Measurements from ENCODE around the gene CHRM2.

CHRM2 gene

DNA sequence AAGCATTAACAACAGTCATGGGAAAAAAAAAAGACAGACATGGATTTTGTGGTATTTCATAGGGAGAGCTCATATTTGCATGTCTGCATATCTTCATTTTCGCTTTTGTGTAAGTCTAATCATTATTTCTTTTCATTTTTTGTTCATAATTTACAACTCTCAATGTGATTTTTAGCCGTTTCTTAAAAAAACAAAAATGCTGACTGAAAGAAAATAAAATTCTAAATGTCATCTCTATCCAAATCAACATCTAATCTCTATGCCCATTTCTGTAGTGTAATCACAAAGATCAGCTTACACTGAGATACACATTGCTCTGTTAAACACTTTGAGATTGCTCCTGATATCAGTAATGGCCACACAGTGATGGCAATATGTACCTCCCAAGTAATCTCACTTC lies 29.2 kb downstream of the CHRM2 start:
- DNase-seq = no peak

DNA sequence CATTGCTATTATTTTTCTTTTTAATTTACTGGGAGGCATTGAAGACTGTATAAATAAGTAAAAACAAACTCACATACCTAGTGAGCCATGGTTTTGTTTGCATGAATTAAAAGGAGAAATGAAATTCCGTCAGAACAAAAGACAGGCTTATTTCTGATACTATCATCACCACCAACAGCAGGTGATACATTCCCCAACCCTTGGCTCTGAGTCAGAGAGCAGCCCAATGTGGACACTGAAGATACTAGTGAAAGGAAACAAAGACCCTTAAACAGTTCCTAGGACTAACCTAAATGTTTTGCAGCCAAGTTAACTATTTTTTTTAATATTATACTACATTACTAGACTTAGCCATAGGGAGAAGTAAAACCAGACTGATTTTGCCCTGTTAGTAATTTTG lies 31.6 kb downstream of the CHRM2 start:
- no peak for DNase-seq

DNA sequence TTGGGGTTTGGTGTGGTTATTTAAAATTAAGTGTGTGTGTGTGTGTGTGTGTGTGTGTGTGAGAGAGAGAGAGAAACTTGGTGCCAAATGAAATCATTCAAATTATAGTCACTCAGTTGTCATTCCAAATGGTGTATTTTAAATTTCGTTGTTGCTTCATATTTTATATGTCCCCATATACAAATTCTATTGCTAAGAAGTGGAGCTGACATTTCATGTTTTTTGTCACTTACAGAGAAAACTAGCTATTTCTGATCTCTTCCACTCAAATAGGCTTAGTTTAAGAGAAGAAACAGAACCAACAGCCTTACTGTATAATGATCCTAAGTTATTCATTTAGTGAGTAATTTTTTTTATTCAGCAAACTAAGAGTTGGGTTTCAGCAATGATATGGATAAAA lies 42.3 kb downstream of the CHRM2 start:
- DNase-seq = no peak

DNA sequence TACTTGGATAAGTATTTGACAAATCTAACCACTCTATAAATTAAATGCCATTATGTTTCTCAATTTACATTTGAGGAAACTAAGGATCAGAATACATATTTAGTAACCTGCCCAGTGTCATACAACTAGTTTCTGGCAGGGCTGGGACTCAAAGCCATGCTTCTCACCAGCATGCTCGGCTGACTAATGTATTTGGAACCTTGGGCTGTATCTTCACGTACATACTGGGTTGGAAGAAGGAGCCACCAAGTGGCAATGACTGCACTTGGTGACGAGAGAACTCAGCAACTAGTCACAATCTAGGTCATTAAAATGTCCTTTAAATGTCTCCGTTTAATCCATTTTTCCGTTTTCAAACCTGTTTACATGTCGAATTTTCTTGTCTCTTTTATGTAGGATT lies 42.9 kb downstream of the CHRM2 start:
- no peak for DNase-seq

- no peak for DNase-seq
Measured at GRCh38 chr7:136912339-136912738, 43.9 kb downstream of the CHRM2 start.

GRCh38 chr7:136914016-136914415 lies 45.6 kb downstream of the CHRM2 start:
- no peak for DNase-seq

DNA sequence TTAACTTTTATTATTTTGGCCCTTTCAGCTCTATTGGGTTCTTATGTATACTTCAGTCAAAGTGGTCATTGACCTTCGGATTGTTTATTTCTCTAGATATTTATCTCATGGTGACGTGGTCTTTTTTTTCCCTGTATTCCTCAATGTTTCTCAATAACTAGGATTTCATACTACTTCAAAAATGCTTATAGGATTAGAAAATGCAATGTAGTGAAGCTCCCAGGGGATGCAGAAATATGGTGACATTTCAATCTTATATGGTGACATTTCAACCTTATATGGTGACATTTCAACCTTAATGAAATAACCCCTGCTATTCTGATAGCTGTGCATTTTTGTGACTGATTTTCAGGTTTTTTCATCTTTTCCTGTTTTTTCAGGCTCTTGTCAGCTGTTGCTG lies 51.4 kb downstream of the CHRM2 start:
- DNase-seq = no peak

GRCh38 chr7:136923111-136923667 lies 54.7 kb downstream of the CHRM2 start:
- no peak for DNase-seq

DNA sequence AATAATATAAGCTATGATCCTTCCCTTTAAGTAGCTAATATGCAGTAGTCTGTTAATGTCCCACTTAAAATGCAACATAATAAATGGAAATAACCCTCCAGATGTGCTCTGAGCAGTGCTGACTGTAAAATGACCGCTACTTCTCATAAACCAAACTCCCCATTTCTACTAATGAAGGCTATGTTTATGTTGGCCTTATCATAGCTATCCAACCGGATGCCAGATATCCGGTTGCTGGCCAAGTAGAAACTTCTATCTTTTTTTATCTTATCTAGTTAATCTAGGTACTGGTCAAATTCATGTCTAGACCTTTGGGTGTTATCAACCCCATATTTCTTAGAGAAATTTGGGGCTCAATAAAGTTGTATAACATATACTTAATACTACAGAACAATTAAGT lies 56.6 kb downstream of the CHRM2 start:
- DNase-seq = no peak

GRCh38 chr7:136925556-136925955 lies 57.1 kb downstream of the CHRM2 start:
- DNase-seq = no peak

DNA sequence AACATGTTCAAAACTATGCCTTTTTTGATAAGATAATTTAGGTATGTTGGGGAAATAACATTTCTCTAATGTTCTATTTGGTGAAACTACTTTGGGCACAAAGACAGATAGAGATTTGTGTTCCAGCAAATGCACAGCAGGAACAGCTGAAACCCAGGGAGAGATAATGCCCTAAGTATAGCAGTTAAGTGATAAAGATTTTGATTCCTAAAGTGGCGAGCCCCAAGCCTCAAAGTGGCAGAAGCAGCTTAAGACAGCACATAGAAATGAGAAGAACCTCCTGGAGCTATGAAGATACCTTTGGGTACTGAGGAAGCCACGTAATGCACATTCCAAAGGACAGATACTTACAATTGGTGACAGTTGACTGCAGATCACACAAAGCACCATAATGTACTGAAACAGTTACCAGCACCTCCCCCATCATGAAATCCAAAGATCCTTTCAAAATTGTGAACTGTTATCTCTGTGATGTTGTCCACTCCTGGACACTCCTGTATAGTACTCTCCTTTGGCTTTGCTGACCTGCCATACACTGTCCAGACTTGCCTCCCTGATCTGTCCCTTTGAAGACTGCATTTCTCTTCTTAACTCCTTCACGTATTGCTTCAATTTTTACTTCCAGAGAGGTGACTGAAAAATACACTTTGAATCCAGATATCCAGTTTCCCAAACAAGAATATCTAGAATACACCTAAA lies 62.9 kb downstream of the CHRM2 start:
- no peak for DNase-seq

DNA sequence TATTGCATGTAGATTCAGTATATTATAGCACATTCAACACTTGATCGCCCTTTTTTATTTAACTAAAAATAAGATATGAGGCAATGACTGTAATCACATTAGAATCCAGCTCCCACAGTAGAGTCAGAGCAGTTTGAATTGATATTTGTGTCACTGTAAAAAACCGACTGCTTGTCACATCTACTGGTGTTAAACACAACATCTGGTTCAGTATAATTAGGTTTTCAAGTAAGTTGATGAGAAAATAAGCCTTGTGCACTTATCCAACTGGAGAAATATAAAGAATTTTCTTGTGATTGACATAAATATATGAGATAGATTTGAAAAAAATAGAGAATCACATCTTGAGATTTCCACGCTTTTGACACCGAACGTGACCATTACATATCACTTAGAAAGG lies 69.0 kb downstream of the CHRM2 start:
- no peak for DNase-seq

DNA sequence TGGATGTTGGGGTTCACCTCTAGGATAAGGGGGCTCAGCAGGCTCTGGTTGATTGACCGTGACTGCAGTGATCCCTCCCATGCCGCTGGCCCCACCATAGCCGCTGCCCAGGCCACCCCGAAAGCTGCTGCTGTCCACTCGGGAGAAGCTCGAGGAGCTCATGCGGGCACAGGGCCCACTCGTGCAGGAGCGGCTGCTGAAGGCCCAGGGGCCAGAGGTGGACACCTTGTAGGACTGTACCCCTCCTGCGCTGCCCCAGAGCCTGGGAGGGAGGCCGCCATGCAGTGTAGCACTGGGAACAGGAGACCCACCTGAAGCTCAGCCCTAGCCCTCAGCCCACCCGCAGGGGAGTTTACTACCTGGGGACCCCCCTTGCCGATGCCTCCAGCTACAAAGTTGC lies 70.0 kb downstream of the CHRM2 start:
- DNase-seq = no peak

DNA sequence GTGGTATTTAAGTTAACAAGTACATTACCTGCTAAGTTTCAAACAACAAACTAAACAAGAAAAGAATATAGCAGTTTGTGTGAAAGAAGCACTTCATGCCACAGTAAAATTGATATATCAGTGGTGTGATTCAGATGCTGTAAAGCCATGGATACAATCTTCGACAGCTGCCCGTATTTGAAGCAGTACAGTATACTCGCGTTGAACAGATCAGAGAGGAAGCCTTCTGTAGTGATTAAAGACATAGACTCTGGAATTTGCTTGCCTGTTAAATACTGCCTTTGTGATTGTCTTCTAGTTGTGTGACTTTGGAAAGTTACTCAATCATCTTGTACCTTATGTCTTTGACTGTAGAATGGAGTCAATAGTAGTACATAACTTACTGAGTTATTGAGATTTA lies 71.7 kb downstream of the CHRM2 start:
- no peak for DNase-seq

DNA sequence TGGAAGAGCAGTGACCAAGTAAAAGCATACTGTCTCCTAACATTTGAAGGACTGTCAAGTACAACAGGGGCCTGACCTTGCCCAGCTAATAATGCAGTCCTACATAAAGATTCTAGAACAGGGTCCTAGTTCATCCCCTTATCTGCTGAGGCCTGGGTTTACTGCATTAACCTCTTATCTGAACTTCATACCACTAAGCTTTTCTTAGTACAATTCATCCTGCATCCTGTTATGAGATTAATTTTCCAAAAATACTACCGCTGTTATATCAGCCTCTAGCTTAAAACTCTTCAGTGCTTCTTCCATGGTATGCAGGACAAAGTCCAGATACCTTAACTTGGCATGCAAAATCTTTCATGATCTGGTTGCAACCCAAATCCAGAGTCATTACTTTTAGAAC lies 72.5 kb downstream of the CHRM2 start:
- no peak for DNase-seq

DNA sequence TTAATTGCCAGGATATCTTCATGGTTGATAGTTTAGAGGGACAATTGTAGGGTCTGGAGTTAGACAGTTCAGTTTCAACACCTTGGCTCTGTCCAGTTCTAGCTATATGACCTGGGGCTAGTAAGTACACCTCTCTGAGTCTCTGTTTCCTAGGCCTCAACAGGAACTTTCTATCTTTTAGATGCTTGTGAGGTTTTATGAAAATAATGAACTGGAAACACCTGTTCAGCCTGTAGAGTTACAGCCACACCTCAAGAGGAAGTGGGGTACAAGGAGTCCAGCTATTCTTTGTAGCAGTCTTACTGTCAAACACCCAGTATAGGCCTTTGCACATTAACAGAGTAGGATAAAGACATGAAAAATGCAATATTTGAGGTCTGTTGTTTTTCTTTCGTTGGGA lies 73.4 kb downstream of the CHRM2 start:
- DNase-seq = no peak

DNA sequence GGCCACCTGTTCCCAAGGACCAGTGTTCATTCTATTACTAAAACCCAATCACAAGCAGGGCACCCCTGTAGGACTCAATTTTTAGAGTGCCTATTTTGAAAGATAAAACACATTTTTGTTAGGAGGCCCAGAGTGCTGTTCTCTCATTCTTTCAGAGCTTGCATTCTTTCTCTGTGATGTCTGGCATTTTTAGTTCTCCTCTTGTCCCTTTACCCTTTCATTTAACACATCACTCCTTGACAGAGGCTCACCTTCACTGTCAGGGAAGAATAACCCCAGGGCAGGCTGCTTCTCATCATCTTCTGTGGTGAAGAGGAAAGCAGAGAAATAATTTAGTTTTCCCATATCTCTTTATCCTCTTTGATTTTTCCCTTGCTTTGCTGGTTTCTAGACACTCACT lies 73.9 kb downstream of the CHRM2 start:
- no peak for DNase-seq

DNA sequence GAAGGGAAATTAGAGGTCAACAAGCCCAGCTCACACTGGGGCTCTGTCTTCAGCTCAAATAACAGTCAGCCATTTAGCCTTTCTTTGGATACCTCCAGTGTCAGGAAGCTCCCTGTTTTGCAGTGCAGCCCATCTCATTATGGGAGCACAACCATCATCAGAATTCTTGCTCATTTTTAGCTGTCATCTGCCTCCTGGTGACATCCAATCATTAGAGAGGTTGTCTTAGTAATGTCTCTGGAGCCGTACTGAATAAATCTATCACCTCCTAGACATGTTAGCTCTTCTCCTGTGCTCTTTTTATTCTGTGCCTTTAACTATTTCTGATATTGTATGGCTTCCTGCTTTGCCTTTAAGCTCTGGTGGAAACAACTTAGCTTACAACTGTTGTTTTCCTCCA lies 74.5 kb downstream of the CHRM2 start:
- no peak for DNase-seq

GRCh38 chr7:136947347-136947746 lies 78.9 kb downstream of the CHRM2 start:
- DNase-seq = no peak

DNA sequence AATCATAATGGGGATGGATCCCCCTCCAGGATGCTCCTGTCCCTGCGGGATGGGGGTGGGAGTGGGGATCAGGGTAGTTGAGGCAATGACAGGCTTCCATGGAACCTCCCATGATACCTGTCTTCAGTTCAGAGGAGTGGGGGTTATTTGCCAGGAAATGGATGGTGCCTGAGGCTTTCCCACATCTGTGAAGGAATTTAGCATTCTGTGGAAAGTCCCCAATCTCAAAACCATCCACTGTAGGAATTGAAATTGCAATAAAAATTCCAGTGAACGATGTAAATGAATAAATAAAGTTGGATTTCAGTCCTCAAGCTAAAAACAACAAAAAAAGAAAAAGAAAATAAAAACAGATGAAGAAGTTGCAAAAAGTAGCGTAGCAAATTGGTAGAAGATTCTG lies 81.9 kb downstream of the CHRM2 start:
- DNase-seq = no peak

DNA sequence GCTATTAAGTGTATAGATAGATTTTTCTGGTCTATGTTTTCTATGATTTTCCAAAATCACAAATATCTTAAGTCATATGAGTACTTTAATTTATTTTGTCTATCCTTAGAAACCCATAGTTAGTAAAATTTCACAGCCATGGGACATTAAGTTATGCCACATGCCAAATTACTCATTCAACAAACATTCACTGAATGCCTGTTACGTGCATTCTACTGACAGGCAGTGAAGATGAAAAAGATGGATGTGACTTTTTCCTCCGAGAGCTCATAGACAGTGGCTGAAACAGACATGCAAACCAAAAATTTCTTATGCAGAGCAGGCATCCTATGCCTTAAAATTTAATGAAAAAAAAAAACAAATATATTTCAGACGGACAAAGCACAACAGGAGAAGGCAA lies 84.9 kb downstream of the CHRM2 start:
- DNase-seq = no peak

GRCh38 chr7:136956232-136956631 lies 87.8 kb downstream of the CHRM2 start:
- no peak for DNase-seq

DNA sequence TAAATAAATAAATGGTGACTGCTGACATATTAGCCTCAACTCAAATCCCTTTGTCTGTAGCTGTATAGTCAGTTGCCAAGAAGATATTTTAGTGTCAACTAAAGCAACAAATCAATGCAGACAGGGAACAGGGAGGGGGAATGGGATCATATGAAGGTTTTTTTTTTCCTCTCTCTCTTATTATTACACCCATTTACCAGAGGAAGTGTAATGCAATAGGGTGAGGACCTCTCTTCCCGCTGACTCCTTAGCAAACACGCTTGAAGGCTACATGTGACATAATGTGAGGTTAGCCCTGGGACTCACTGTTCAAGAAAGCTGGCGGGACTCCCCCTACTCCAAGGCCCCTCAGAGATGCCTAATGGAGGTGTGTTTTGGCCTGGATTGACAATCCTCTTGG lies 88.2 kb downstream of the CHRM2 start:
- DNase-seq = peak; percentile 16

DNA sequence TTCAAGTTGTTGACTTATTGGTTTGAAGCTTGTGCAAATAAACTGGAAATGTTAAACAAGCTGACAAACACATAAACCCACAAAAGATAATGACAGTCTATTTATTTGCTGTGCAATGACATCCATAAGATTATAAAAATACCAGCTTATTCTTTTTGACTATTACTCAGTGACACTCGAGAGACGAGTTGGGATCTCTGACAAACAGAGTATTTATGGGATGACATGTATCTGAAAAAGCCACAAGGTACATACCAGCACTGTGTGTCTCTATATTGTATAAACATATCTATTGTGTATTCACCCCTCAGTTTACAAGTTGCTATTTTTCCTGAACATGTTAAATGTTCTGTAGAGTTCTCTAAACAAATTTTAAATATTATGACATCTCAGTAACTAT lies 88.9 kb downstream of the CHRM2 start:
- no peak for DNase-seq

DNA sequence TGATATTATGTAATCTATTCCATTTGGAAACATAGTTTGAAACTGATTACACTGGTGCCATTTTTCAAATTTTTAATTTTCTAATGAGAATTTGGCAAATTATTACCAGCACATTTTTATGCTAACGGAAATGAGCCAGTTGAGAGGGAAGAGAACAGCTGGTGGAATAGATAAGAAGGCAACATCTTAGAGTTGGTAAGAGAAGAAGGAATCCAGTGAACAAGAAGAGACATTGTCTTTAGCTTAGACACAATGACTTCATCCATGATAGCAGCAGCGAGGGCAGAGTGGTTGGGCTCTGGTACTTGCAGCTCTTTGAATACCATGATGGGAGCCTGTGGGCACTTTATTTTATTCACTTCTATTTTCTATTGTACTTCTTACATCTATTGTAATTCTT lies 89.6 kb downstream of the CHRM2 start:
- DNase-seq = no peak

Data from eye (tissue), 1 donor.